ENCODE measurements around the gene TPST2. TPM values are rescaled to one million over a fixed set of nuclear protein-coding genes. Genes with fewer than 3 reads are reported as not detected.

The TPST2 gene
- total RNA-seq, 1 experiment from 2014 or later = 50.1 TPM

- Histone ChIP-seq H4K20me1 (ENCODE audit: control insufficient read depth, insufficient read depth, insufficient read length) (no peaks in the 10 kb centered on the region), H3K14ac (ENCODE audit: insufficient read depth, low read length) (no peak overlapping the region), H3K4ac (ENCODE audit: low read depth, low read length) (no peak overlapping the region), H3K9ac (ENCODE audit: extremely low read depth, insufficient read length, low read length) (no peak overlapping the region), H3K27me3 (ENCODE audit: insufficient read depth, low read length) (no peaks in the 10 kb centered on the region), H3K79me1 (ENCODE audit: insufficient read depth, low read depth, low read length, poor library complexity, severe bottlenecking) (peaks cover 2% of the 10 kb centered on the region), H2BK12ac (ENCODE audit: insufficient read length, low read depth, low read length) (no peak overlapping the region), H3K9me3 (ENCODE audit: control insufficient read depth, low read depth, low read length) (no peaks in the 10 kb centered on the region), H3K4me2 (ENCODE audit: insufficient read depth, insufficient read length, low read length) (peak overlapping the region; percentile 79), H3T11ph (ENCODE audit: low read length) (no peak overlapping the region), H4K91ac (ENCODE audit: insufficient read length, low read depth, low read length) (no peak overlapping the region), H3K18ac (ENCODE audit: insufficient read length, low read depth, low read length) (no peak overlapping the region), H2BK20ac (ENCODE audit: low read depth, low read length, poor library complexity, severe bottlenecking) (no peak overlapping the region), H2BK120ac (ENCODE audit: low read depth, low read length, poor library complexity, severe bottlenecking) (no peak overlapping the region), H4K8ac (replicated peaks; ENCODE audit: insufficient read length, low read depth, low read length) (no peak overlapping the region), H2AK5ac (ENCODE audit: insufficient read length, low read length) (no peak overlapping the region), H3K23ac (ENCODE audit: insufficient read length, low read depth, low read length) (no peak overlapping the region), H4K5ac (ENCODE audit: insufficient read length, low read depth, low read length) (no peak overlapping the region), H3K79me2 (ENCODE audit: insufficient read depth, low read length) (peaks cover 34% of the 10 kb centered on the region; the same call in 1 of the 2 replicates), H2BK5ac (ENCODE audit: insufficient read length, low read length) (no peak overlapping the region), H3K23me2 (ENCODE audit: insufficient read length, low read depth, low read length, poor library complexity, severe bottlenecking) (no peaks in the 10 kb centered on the region), H3K27ac (ENCODE audit: insufficient read length, low read depth, low read length) (no peak overlapping the region), H3K56ac (ENCODE audit: insufficient read length, low read depth, low read length) (no peak overlapping the region), H3K4me1 (ENCODE audit: insufficient read depth, low read length) (peaks cover 5% of the 10 kb centered on the region; the same call in 1 of the 2 replicates), H2BK15ac (ENCODE audit: low read depth, low read length) (no peak overlapping the region), H2AFZ (ENCODE audit: low read length) (no peak overlapping the region)
- Mint-ChIP-seq H3K27ac (no peak overlapping the region), H3K9me3 (peaks cover 0 to 3% of the 10 kb centered on the region in 2 experiments; a peak in 2 of 5 replicates), H3K4me3 (peak overlapping the region; percentile 85 to 93), H3K4me1 (peaks cover 46 to 57% of the 10 kb centered on the region in 2 experiments), H3K36me3 (ENCODE audit: insufficient read depth in 1 of 3, low read depth in 3 of 3) (peaks cover 15 to 22% (median 21%) of the 10 kb centered on the region in 3 experiments), H3K27me3 (ENCODE audit: low read depth) (peaks cover 3% of the 10 kb centered on the region)
- WGBS (ENCODE audit: extremely low coverage, insufficient read length, low lambda C conversion rate) = no CpG with 5 or more reads among the region's 4 CpGs
- no peak for DNase-seq
- TF ChIP-seq CTCF (conservative IDR thresholded peaks at IDR 0.05) = no peak
These were observed 1.8 kb downstream of the TPST2 start for GRCh38 chr22:26587991-26588613.

Data from H9 (cell line).